Measurements from ENCODE around the gene CNOT3.
"Not testable (repeated sequence)": the region's sequence is repeated elsewhere in the genome, so short reads cannot be mapped to it uniquely, and the experiment has no call there.

CNOT3 gene

DNA sequence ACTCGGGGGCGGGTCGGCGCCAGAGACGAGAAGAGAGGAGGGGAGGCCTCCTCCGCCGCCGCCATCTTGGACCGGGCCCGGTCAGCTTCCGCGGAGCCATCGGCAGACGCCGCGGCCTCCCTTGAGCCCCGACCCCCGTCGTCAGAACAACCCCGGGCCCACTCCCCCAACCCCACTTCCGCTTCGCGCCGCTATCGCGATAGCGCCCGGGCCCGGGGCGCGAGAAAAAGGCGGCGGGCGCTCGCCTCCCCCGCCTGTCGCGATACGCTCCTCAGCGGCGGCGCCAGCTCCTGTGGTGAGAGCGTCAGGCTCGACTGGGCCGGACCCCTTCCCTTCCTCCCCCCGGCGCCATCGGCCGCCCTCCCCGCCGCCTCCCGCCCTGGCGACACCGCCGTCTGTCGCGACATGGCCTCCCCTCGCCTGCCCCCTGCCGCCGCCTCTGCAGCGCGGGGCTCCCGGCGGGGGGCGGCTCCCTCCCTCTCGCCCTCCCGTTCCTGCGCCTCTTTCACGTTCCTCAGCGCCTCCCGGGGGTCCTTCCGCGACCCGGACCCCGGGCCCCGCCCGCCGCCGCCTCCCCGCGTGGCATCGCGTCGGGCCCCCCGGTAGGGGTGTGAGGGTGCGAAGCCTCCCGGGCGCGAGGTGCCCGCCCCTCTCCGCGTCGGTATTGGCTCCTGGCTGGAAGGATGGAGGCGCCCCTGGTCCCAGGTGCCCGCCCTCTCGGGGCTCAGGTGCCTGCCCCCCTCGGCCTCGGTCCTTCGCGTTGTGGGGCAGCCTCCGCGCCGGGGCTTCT is at the start of gene CNOT3:
Gene CNOT3, plus strand, starts transcription at position 64 of the 790 bp plus-strand sequence. CDS start 5,217 bp downstream, outside the sequence.
- DNase-seq, result peak; percentile 37

DNA sequence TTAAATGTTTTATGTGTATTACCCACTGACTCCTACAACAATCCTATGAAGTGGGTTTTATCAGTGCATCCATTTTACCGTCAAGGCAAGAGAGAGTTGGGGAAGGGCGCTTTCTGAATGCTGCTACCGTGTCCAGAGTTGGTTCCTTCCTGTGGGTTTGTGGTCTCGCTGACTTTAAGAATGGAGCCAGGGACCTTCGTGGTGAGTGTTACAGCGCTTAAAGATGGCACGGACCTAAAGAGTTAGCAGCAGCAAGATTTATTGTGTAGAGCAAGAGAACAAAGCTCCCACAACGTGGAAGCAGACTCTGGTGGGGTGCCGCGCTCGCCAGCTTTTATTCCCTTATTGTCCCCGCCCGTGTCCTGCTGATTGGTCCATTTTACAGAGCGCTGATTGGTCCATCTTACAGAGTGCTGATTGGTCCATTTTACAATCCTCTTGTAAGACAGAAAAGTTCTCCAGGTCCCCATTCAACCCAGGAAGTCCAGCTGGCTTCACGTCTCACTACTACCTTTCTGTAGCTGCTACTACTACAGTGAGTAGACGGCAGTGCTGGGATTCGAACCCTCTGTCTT is 43.0 kb upstream of the CNOT3 start:
- no peak for DNase-seq

DNA sequence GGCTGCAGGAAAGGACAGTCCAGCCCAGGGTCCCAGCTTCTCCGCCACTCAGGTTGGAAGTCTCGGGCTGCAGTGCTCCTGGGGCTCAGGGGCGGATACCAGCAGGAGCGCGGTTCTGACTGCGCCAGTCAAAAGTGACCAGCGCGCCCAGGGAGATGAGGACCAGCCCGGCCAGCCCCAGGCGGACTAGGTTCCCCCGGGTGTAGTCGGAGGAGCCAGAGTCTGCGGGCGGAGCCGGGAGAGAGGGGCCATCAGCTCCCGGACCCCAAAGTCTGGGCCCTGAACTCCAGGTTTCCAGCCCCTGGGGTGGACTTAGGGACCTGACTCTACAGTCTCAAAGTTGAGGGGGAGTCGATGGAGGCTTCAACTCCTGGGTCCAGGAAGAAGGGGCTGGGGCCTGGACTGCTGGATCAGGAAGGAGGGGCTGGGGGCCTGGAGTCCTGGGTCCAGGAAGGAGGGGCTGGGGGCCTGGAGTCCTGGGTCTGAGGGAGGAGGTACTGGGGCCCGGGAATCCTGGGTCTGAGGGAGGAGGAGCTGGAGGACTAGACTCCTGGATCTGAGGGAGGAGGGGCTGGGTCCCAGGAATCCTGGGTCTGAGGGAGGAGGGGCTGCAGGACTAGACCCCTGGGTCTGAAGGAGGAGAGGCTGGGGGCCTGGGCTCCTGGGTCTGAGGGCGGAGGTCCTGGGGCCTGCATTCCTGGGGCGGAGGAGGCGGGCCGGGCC is 42.3 kb upstream of the CNOT3 start:
- no peak for DNase-seq

DNA sequence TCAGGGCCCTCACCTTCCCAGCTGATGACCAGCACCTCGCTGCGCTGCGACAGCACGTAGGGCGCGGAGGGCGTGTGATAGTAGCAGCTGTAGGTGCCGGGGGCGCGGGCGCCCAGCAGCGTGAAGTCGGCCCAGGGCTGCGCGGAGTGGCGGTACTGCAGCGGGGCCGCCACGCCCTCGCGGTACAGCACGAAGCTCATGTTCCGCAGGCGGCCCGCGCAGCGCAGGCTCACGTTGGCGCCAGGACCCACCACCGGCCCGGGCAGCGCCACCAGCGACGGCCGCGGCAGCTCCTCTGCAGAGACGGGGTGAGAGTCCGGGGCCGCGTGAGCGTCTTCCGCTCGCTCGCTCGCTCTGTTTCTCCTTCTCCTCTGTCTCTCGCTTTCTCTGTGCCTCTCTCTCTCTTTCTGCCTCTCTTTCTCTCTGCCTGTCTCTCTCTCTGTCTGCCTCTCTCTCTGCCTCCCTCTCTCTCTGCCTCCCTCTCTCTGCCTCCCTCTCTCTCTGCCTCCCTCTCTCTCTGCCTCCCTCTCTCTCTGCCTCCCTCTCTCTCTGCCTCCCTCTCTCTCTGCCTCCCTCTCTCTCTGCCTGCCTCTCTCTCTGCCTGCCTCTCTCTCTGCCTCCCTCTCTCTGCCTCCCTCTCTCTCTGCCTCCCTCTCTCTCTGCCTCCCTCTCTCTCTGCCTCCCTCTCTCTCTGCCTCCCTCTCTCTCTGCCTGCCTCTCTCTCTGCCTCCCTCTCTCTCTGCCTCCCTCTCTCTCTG is 41.5 kb upstream of the CNOT3 start:
- DNase-seq, result peak; percentile 51

DNA sequence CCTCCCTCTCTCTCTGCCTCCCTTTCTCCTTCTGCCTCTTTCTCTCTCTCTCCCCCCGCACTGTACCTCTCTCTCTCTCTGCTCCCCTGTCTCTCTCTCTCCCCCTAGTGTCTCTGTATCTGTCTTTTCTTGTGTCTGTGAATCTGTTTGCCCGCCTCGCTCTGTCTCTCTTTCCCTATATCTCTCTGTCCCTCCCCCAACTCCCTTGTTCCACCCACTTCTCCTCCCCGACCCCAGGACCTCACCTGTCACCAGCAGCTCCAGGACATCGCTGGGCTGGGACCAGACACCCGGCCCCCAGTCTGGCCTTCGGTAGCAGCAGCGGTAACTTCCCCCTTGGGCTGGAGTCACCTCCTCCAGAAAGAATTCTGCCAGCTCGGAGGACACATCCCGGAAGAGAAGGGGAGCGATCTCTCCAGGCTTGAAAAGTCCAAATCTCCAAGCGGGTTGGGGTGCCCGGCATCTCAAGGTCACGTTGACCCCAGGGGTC is 40.9 kb upstream of the CNOT3 start:
- DNase-seq, result peak; percentile 67

DNA sequence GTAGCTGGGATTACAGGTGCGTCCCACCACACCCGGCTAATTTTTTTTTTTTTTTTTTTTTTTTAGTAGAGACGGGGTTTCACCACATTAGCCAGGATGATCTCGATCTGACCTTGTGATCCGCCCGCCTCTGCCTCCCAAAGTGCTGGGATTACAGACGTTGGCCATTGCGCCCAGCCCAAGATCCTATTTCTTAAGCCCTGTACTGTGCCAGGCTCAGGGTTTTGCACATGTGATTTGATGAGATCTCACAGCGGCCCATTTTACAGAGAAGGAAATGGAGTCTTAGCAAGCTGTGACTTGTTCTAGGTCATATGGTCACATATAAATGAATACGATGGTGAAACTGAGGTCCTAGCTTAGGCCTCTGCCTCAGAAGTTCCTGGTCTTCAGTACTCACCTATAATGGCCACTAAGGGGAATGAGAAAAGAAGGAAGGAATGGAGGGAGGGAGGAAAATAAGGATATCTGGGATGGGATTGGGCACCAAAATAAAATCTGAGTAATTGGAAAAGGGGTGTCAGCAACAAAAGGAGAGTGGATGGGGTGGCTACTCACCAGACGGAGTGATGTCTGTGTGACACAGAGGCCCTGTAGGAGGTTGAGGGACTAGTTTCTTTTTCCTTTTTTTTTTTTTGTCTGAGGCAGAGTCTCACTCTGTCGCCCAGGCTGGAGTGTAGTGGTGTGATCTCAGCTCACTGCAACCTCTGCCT is 38.2 kb upstream of the CNOT3 start:
- no peak for DNase-seq

DNA sequence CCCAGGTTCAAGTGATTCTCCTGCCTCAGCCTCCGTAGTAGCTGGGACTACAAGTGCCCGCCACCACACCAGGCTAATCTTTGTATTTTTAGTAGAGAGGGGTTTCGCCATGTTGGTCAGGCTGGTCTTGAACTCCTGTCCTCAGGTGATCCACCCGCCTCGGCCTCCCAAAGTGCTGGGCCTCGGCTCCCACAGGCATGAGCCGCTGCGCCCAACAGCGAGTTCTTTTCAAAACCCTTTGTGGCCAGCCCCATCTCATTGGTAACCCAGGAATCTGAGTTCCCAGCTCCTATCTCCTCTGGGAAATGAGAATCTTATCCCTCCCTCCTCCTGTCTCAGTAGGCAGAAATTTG is 37.7 kb upstream of the CNOT3 start:
- DNase-seq, result not testable (repeated sequence)

DNA sequence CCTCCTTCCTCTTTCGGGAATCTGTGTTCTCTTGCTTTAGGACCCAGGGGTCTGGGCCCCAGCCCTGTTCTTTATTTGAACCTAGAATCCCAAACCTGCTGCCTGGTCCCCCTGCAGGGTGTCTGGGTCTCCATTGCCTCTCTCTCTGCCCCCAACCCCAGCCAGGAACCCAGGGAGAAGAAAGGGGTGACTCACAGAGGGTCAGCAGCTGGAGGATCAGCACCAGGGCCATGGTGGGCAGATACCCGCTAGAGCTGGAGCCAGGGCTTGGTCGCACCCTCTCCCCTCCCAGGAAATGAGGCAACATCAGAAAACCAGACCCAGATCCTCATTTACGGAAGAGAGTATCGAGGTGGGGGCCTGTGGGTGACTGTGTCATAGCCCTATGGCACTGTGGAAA is 37.0 kb upstream of the CNOT3 start, which contains the start of gene OSCAR:
Gene OSCAR, minus strand, starts transcription at position 243 of the 400 bp plus-strand sequence. Its CDS starts 11 bp downstream, at position 232.
- no peak for DNase-seq

DNA sequence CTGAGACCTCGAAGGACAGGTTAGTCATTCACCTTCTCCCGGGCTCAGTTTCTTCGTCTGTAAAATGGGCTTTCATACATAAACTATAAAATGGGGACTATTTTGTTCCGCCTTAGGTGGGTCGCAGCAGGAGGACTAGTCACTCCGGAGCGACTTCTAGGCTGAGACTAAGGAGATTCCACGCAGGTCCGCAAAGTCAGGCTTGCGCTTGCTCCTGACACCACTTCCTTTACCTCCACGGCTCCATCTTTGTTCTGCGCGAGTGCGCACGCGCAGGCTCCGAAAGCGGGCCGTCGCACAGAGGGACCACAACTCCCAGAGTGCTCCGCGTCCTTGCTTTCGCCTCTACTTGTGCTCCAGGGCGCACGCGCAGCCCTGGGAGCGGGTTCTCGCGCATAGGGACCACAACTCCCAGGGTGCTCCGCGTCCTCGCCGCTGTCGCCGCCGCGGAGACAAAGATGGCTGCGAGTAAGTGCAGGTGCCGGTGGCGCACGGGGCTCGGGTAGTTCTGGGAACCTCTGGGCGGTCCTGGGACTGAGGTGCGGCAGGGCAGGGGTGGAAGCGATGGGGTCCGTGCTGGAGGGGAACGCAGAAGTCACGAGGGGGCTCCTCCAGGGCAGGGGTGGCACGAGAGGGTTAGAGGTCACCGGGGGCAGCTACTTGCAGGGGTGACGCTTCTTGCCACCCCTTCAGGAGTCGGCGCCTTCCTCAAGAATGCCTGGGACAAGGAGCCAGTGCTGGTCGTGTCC is 35.0 kb upstream of the CNOT3 start, which contains the start of gene NDUFA3:
Gene NDUFA3, plus strand, starts transcription at position 435 of the 749 bp plus-strand sequence. Its CDS starts 24 bp downstream, at position 459.
- DNase-seq, result peak; percentile 99

DNA sequence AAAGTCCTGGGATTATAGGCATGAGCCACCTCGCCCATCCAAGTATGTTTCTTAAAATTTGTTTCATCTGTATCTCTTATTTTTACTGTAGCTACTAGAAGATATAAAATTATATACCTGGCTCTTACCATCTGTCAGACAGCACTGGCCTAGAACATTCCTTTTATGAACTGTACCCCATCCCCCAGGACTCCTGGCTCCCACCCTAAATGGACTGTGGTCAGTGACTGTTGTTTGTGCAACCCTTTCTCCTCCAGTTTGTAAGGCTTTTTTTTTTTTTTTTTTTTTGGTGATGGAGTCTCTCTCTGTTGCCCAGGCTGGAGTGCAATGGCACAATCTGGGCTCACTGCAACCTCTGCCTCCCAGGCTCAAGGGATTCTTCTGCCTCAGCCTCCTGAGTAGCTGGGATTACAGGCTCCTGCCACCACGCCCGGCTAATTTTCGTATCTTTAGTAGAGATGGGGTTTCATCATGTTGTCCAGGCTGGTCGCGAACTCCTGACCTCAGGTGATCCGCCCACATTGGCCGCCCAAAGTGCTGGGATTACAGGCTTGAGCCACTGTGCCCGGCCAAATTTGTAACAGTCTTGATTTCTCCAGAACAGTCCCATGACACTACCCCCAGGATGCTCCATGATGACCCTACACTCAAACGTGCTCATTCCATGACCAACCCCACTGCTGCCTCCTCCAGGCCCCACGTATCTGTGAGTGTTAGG is 32.4 kb upstream of the CNOT3 start:
- DNase-seq, result no peak

DNA sequence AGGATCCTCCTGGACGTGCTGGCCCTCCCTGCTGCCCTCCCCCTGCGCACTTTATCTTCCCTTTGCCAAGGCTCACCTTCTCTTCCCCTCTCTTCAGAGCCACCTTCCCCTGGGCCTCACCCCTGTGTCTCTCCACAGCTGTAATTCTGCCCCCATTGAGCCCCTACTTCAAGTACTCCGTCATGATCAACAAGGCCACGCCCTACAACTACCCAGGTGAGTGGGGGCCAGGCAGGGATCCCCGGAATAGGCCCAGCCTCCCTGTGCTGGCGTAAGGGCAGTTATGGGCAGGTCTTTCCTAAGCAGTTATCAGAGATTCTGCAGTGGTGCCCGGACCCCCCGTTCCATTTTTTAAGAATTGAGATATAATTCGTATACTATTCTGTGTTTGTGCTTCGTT is 31.8 kb upstream of the CNOT3 start:
- no peak for DNase-seq

DNA sequence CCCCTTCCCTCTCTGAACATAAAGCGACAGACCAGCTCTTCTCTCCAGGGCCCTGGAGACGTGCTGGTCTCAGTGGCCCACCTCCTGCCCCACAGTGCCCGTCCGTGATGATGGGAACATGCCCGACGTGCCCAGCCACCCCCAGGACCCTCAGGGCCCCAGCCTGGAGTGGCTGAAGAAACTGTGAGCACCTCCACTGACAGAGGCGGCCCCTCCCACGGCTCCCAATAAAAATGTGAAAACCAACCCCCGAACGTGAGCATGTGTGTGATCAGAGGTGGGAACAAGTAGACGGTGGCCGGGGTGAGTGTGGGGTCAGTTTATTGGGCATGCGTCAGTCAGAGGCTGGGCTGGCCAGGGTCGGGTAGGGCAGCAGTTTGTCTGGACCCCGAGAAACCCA is 30.8 kb upstream of the CNOT3 start:
- DNase-seq, result no peak

DNA sequence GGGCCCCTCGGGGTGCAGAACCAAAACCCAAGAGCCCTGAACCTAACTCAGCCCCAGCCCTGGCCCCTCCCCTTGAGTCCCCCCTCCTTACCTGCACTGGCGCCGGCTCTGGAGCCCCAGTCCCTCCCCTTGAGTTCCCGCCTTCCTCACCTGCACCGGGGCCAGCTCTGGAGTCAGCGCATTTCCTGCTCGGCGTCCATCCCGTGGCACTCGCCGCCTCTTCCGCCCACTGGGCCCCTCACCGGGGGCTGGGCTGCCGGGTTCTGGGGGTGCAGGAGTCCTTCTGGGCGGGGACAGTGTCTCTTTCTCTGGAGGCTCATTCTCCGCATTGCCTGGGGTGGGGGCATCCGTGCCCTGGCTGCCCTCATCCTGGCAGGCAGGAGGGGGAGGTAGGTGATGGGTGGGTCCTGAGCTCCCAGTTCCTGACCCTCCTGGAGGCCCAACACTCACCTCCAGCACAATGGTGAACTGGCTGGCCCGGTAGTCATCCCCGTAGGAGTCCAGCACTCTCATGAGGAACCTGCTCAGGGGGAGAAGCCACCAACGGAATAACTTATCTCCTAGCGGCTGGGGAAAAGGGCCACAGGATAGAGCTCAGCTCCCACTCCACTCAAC is 29.6 kb upstream of the CNOT3 start:
- DNase-seq, result no peak

DNA sequence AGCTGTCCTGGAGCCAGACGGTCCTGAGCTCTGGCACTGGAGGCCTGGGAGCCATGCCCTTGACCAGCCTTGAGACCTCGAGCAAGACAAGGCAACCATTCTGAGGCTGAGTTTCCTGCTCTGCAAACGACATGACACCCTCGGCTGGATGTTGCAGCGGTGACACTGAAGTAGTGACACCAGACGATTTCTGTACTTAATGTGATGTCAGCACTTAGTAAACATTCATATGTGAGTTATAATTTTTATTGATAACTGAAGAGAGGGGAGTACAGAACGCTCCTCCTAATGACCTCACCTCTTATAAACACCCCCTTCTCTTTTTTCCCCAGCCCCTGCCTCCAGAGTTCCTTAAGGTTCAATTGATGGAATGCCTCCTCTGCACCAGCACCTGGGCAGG is 29.1 kb upstream of the CNOT3 start:
- no peak for DNase-seq

DNA sequence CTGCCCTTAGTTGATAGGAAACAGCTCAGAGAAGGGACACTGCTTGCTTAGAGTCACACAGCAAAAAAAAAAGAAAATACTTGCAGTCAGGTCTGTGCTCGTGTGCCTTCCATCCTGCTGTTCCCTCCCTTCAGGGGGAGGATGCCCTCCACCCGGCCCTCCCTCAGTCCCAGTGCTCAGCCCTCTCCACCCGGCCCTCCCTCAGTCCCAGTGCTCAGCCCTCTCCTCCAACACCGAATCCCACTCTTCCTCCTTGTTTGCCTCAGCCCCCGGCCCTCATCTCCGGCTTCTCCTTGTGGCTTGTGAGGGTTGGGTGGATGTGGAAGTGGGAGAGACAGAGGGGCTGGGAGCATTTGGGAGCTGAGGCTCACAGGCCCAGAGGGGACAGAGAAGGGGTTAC is 27.9 kb upstream of the CNOT3 start:
- DNase-seq, result no peak

DNA sequence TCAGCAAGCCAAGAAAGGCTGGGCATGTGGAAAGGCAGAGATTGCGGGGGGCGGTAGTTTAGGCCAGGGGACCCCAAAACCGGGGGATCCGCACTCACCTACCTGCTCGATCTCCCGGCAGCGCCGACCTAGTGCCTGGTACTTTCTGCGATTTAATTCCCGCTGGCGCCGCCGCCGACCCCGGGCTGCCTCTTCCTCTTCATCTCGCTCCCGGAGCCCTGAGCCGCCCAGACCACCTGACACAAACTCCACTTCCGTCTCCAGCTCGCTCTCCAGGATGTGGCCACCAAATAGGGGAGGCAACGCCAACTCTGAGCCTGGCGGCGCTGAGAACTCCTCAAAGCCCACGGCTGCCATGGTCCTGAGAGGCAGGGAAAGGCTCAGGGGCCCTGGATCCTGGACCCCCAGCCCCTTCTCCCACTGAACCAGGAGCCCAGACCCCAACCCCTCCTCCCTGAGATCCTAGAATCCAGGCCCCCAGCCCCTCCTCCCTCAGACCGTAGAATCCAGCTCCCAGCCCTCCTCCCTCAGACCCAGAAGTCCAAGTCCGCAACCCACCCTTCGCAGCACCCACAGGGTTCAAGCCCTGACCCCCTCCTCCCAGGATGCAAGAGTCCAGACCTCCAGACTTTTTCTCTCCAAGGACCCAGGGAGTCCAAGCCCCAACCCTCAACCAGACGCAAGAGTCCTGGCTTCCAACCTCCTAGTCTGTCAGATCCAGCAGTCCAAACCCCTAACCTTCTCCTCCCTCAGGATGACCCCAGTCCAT is 23.0 kb upstream of the CNOT3 start:
- DNase-seq, result peak; percentile 83

DNA sequence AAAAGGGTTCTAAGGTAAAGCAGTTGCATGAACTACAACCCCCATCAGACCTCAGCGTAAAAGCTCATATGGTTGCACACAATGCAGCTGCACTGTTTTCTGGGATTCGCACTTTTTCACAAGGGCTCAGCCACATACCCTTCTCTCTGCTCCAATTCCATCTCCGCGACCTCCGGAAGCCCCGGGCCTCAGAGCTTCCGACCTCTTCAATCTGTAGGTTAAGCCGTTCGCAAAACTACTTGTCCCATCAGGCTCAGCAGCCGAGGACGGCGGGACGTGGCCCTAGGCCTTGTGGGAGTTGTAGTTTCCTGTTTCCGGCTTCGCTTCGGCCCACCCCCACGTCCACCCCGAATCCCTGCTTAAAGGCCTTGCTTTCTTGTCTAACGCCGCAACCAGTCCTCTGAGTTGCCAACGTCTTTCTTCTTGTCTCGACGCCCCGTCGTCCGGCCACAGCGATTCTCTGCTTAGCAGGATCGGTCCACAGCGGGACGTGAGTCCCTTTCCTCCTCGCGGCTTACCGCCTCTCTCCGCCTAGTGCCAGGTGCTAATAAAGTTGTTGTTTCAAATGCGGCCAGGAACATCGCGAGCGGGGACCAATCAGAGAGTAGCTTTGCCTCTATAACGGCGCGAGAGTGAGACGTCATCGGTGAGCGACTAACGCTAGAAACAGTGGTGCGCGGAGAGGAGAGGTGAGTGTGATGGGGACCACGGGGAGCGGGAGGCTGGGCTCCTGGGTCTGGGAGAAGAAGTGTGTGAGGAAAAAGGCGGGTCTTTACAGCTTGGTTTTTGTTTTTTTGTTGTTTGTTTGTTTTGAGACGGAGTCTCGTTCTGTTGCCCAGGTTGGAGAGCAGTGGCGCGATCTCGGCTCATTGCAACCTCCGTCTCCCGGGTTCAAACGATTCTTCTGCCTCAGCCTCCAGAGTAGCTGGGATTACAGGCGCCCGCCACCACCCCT is 22.2 kb upstream of the CNOT3 start, which contains the start of the genes PRPF31 and TFPT:
Gene PRPF31, plus strand, starts transcription at position 646 of the 955 bp plus-strand sequence. CDS start 2,525 bp downstream, outside the sequence.
Gene TFPT, minus strand, starts transcription at position 549 of the 955 bp plus-strand sequence. Its CDS starts 388 bp downstream, at position 161.
- DNase-seq, result peak; percentile 99

DNA sequence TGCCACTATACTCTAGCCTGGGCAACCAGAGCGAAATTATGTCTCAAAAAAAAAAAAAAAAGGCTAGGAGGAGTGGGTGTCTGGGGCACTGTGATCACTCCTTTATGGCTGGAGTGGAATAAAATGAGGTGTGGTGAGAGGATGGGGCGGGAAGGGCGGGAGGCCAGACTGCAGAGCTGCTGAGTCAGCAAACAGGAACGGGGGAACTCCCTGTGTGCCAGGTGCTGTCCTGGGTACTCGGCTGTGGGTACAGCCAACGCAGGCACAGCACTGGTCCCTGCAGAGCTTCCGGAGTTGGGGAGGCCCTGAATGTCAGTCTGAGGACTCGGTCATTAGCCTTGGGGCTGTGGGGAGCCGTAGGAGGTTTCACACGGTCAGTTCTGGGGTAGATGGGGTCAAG is 16.3 kb upstream of the CNOT3 start:
- DNase-seq, result no peak

Measured in hematopoietic multipotent progenitor cell treated with erythropoietin and hydrocortisone succinate and interleukin-3 and kit ligand, for 6 days (in vitro differentiated cells).